IMR-90 (cell line): ENCODE results near the gene ADAMTS9. TPM values are rescaled to one million over a fixed set of nuclear protein-coding genes. Genes with fewer than 3 reads are reported as not detected.

Source experiments
- ATAC-seq: fragments of 200-7000 bp; cut with Tn5 transposase; 2 replicates; pipeline ENCODE4 v1.9.1; 2020; ENCODE audit warnings: low read depth, mild to moderate bottlenecking, moderate library complexity
- BruUV-seq: library from RNA; stranded (reverse); fragments of 400-500 nt; replicated peaks from 2 replicates; lab custom pipeline; 2021; lab: Mats Ljungman, UMichigan
- CTCF ChIA-PET: fragments of 300-600 bp; formaldehyde crosslinking; extraction: SDS; loops from one replicate; lab custom pipeline; 2021; ENCODE audit warnings: antibody characterized with exemption; lab: Yijun Ruan, JAX
- POLR2A ChIA-PET: fragments of 300-600 bp; sonication (Branson Sonifier 250); formaldehyde crosslinking; loops from one replicate; lab custom pipeline; 2022; ENCODE audit warnings: antibody characterized with exemption; ENCODE audit not compliant: unreplicated experiment; lab: Charles Lee
- DNase-seq: peaks from one replicate; pipeline ENCODE4 v3.0.0; 2013
- H2AFZ ChIP-seq: replicated peaks from 2 replicates; pipeline ENCODE3; 2013; ENCODE audit warnings: low read length, mild to moderate bottlenecking; ENCODE audit not compliant: poor library complexity
- H2AK5ac ChIP-seq: 2 replicates; pipeline ENCODE4 v1.6.1; 2013; ENCODE audit warnings: low read depth, low read length, inconsistent platforms
- H2AK9ac ChIP-seq: replicated peaks from 2 replicates; pipeline ENCODE3; 2013; ENCODE audit warnings: mild to moderate bottlenecking, low read depth, low read length, moderate library complexity; ENCODE audit not compliant: poor library complexity
- H2BK120ac ChIP-seq: 2 replicates; pipeline ENCODE4 v1.6.1; 2013; ENCODE audit warnings: low read depth, low read length, inconsistent platforms
- H2BK15ac ChIP-seq: 3 replicates; pipeline ENCODE4 v1.6.1; 2013; ENCODE audit warnings: low read depth, low read length, inconsistent platforms
- H2BK20ac ChIP-seq: 2 replicates; pipeline ENCODE4 v1.6.1; 2013; ENCODE audit warnings: low read depth, mild to moderate bottlenecking, inconsistent platforms, low read length, moderate library complexity
- H2BK5ac ChIP-seq: 2 replicates; pipeline ENCODE4 v1.6.1; 2013; ENCODE audit warnings: mild to moderate bottlenecking, low read depth, low read length, inconsistent platforms; ENCODE audit not compliant: poor library complexity, severe bottlenecking
- H3K14ac ChIP-seq: replicated peaks from 2 replicates; pipeline ENCODE4 v1.6.1; 2013; ENCODE audit warnings: low read depth, low read length, inconsistent platforms
- H3K18ac ChIP-seq: 2 replicates; pipeline ENCODE4 v1.6.1; 2013; ENCODE audit warnings: low read depth, low read length, control low read depth
- H3K23ac ChIP-seq: 2 replicates; pipeline ENCODE4 v1.6.1; 2013; ENCODE audit warnings: low read depth, low read length, inconsistent platforms
- H3K27ac ChIP-seq: 2 replicates; pipeline ENCODE4 v1.5.1; 2013; ENCODE audit warnings: mild to moderate bottlenecking, control low read depth, low read length; ENCODE audit not compliant: insufficient read depth
- H3K27me3 ChIP-seq: 2 replicates; pipeline ENCODE4 v1.6.1; 2013; ENCODE audit warnings: low read length; ENCODE audit not compliant: control insufficient read depth, insufficient read depth
- H3K36me3 ChIP-seq: 2 replicates; pipeline ENCODE4 v1.6.1; 2013; ENCODE audit warnings: low read length, mixed read lengths; ENCODE audit not compliant: control insufficient read depth, insufficient read depth
- H3K4ac ChIP-seq: 2 replicates; pipeline ENCODE4 v1.6.1; 2013; ENCODE audit warnings: low read depth, low read length, inconsistent platforms
- H3K4me1 ChIP-seq: 2 replicates; pipeline ENCODE4 v1.6.1; 2013; ENCODE audit warnings: low read length, mixed read lengths; ENCODE audit not compliant: control insufficient read depth, insufficient read depth
- H3K4me2 ChIP-seq: 2 replicates; pipeline ENCODE4 v1.6.1; 2013; ENCODE audit warnings: low read depth, mild to moderate bottlenecking, control low read depth, low read length, moderate library complexity
- H3K4me3 ChIP-seq: 2 replicates; pipeline ENCODE4 v1.5.1; 2013; ENCODE audit warnings: low read depth, mild to moderate bottlenecking, control low read depth, low read length, moderate library complexity; ENCODE audit not compliant: insufficient read depth
- H3K56ac ChIP-seq: 2 replicates; pipeline ENCODE4 v1.6.1; 2013; ENCODE audit warnings: low read length, inconsistent platforms; ENCODE audit not compliant: insufficient read depth; ENCODE audit errors: extremely low read depth
- H3K79me1 ChIP-seq, 2 experiments: 2 replicates each; pipeline ENCODE4 v1.6.1; 2013; ENCODE audit warnings: low read length in 2 of 2, inconsistent platforms in 1 of 2, low read depth in 1 of 2
- H3K9ac ChIP-seq: 2 replicates; pipeline ENCODE4 v1.6.1; 2013; ENCODE audit warnings: low read depth, low read length, control low read depth
- H3K9me1 ChIP-seq: 2 replicates; pipeline ENCODE4 v1.6.1; 2013; ENCODE audit warnings: low read length, inconsistent platforms; ENCODE audit not compliant: insufficient read depth
- H3K9me3 ChIP-seq: 2 replicates; pipeline ENCODE4 v1.6.1; 2013; ENCODE audit warnings: low read length; ENCODE audit not compliant: control insufficient read depth, insufficient read depth
- H4K20me1 ChIP-seq: 2 replicates; pipeline ENCODE4 v1.6.1; 2013; ENCODE audit warnings: low read length, inconsistent platforms; ENCODE audit not compliant: insufficient read depth
- H4K5ac ChIP-seq: 2 replicates; pipeline ENCODE4 v1.6.1; 2013; ENCODE audit warnings: mild to moderate bottlenecking, low read depth, low read length, control low read depth
- H4K8ac ChIP-seq, 2 experiments: 2 replicates each; pipeline ENCODE4 v1.6.1; 2013; ENCODE audit warnings: low read depth in 2 of 2, low read length in 2 of 2, control low read depth in 1 of 2, inconsistent platforms in 1 of 2
- H4K91ac ChIP-seq: 2 replicates; pipeline ENCODE4 v1.6.1; 2013; ENCODE audit warnings: low read depth, low read length, inconsistent platforms; ENCODE audit not compliant: insufficient read depth
- FOS ChIP-seq: fragments of 150-350 bp; IDR thresholded peaks from 2 replicates; pipeline ENCODE4 v1.6.1; 2016; ENCODE audit warnings: low read depth, low read length
- WGBS, 2 experiments: methylation state at CpG; one replicate each; pipeline versions ENCODE4 v1.1.5 to v1.1.7; 2013; ENCODE audit warnings: missing lambda C conversion rate in 2 of 2; ENCODE audit not compliant: insufficient read length in 1 of 2; ENCODE audit errors: extremely low coverage in 2 of 2; 5-methylcytosine and 5-hydroxymethylcytosine counted together
- dilution Hi-C: fragments of 300-500 bp; cut with HindIII; formaldehyde crosslinking; loops from one replicate; pipeline ENCODE4 v1.14.3; 2018; ENCODE audit warnings: low sequenced_read_pairs; ENCODE audit not compliant: unreplicated experiment
- in situ Hi-C: fragments of 300-500 bp; cut with MboI; formaldehyde crosslinking; loops from 3 replicates; pipeline ENCODE4 v1.14.3; 2019; ENCODE audit warnings: low sequenced_read_pairs, inconsistent platforms, mixed read lengths
- intact Hi-C: fragments of 100-400 bp; cut with micrococcal nuclease; formaldehyde crosslinking; loops from 2 replicates; pipeline ENCODE4 v1.10.0; 2022
- polyA plus RNA-seq, 3 experiments: library from polyadenylated mRNA; depleted of rRNA; stranded (reverse); fragments of >200 nt; gene quantifications; 2 replicates each; pipeline ENCODE4 v1.2.3, GENCODE V29; 2012; ENCODE audit warnings: low replicate concordance in 1 of 3
- total RNA-seq: library from RNA; depleted of rRNA; stranded (reverse); fragments of >200 nt; gene quantifications from 2 replicates; pipeline ENCODE4 v1.2.3, GENCODE V29; 2012

ADAMTS9 gene
- total and polyA plus RNA-seq, 2 of the 4 experiments (the other 2 are of a cell fraction) = 0.55 to 1.1 TPM

GRCh38 chr3:64574194-64574593 is 113.6 kb downstream of the ADAMTS9 start:
- H3K4me2 ChIP-seq = no peak overlapping the region
- H3K4ac ChIP-seq = no peak overlapping the region
- POLR2A ChIA-PET = interaction anchor here (0.6 kb wide), 1 partner anchor 1971 kb away, joined by 3 read pairs; no protein-coding TSS in a partner anchor
- no peak overlapping the region for H2BK20ac ChIP-seq
- no peak overlapping the region for H2AFZ ChIP-seq
- no peak overlapping the region for H3K9ac ChIP-seq
- peaks cover 5% of the 10 kb centered on the region for H3K27me3 ChIP-seq
- no peak overlapping the region for H4K8ac ChIP-seq
- no peak overlapping the region for H4K91ac ChIP-seq
- no peaks in the 10 kb centered on the region for H4K20me1 ChIP-seq
- H3K9me1 ChIP-seq = no peaks in the 10 kb centered on the region; the same call in 1 of the 2 replicates
- H3K4me1 ChIP-seq = peaks cover 2% of the 10 kb centered on the region; the same call in 1 of the 2 replicates
- H3K9me3 ChIP-seq = no peaks in the 10 kb centered on the region
- no peak overlapping the region for H2BK15ac ChIP-seq
- no peak overlapping the region for H2BK5ac ChIP-seq
- H3K18ac ChIP-seq = no peak overlapping the region
- in situ Hi-C loops (no loop called here), intact Hi-C loops (no loop called here), dilution Hi-C loops (no loop called here)
- H4K5ac ChIP-seq = no peak overlapping the region
- H3K27ac ChIP-seq = no peak overlapping the region
- BruUV-seq = no TSS peak
- no peaks in the 10 kb centered on the region for H3K79me1 ChIP-seq
- CTCF ChIA-PET = no interaction called here
- no peaks in the 10 kb centered on the region; the same call in 1 of the 2 replicates for H3K36me3 ChIP-seq
- no CpG with 5 or more reads among the region's 2 CpGs for WGBS, 2 experiments
- no peak overlapping the region for H2BK120ac ChIP-seq
- no peak overlapping the region for H3K14ac ChIP-seq
- no peak overlapping the region for H3K56ac ChIP-seq
- H3K23ac ChIP-seq = no peak overlapping the region
- H2AK9ac ChIP-seq = no peak overlapping the region
- no peak overlapping the region for H3K4me3 ChIP-seq
- TF ChIP-seq FOS = no peak
- no peak for DNase-seq
- no peak overlapping the region for H2AK5ac ChIP-seq
- ATAC-seq = no peak
